Activated naive CD8-positive, alpha-beta T cell treated with anti-CD3 and anti-CD28 coated beads for 36 hours (primary cell): ENCODE measurements around the gene ZDHHC8. TPM values are rescaled to one million over a fixed set of nuclear protein-coding genes. Genes with fewer than 3 reads are reported as not detected.

Source experiments
- DNase-seq: peaks from one replicate; pipeline ENCODE4 v3.0.0; 2021
- H3K27ac Mint-ChIP-seq: one replicate; pipeline ENCODE4 v1.8.0; 2022; ENCODE audit warnings: mild to moderate bottlenecking, moderate library complexity, mixed read lengths
- H3K27me3 Mint-ChIP-seq: one replicate; pipeline ENCODE4 v1.8.0; 2022; ENCODE audit warnings: mild to moderate bottlenecking, mixed read lengths
- H3K36me3 Mint-ChIP-seq: one replicate; pipeline ENCODE4 v1.8.0; 2021; ENCODE audit warnings: mild to moderate bottlenecking, mixed read lengths
- H3K4me1 Mint-ChIP-seq: one replicate; pipeline ENCODE4 v1.8.0; 2021; ENCODE audit warnings: mixed read lengths
- H3K4me3 Mint-ChIP-seq: one replicate; pipeline ENCODE4 v1.8.0; 2022; ENCODE audit warnings: mild to moderate bottlenecking, moderate library complexity, mixed read lengths
- H3K9me3 Mint-ChIP-seq: one replicate; pipeline ENCODE4 v1.8.0; 2022; ENCODE audit warnings: mixed read lengths
- total RNA-seq, 2 experiments: library from RNA; stranded (reverse); gene quantifications; one replicate each; pipeline ENCODE4 v1.2.3, GENCODE V29; 2021

The ZDHHC8 gene
- total RNA-seq, 2 experiments from 2014 or later: 63.4 to 66.6 TPM

GRCh38 chr22:20138868-20139267, 7.3 kb downstream of the ZDHHC8 start:
- no peak for DNase-seq
- Mint-ChIP-seq H3K27me3 (no peaks in the 10 kb centered on the region), H3K9me3 (no peaks in the 10 kb centered on the region), H3K4me3 (no peak overlapping the region), H3K27ac (no peak overlapping the region), H3K4me1 (peaks cover 17% of the 10 kb centered on the region), H3K36me3 (peaks cover 2% of the 10 kb centered on the region)

GRCh38 chr22:20139391-20140106, 7.9 kb downstream of the ZDHHC8 start:
- no peak overlapping the region for H3K27ac Mint-ChIP-seq
- H3K9me3 Mint-ChIP-seq: no peaks in the 10 kb centered on the region
- H3K27me3 Mint-ChIP-seq: no peaks in the 10 kb centered on the region
- peaks cover 11% of the 10 kb centered on the region for H3K4me1 Mint-ChIP-seq
- H3K36me3 Mint-ChIP-seq: peaks cover 2% of the 10 kb centered on the region
- H3K4me3 Mint-ChIP-seq: no peak overlapping the region
- DNase-seq: no peak

GRCh38 chr22:20140107-20140445, 8.5 kb downstream of the ZDHHC8 start:
- peaks cover 11% of the 10 kb centered on the region for H3K4me1 Mint-ChIP-seq
- no peak for DNase-seq
- peaks cover 2% of the 10 kb centered on the region for H3K36me3 Mint-ChIP-seq
- no peak overlapping the region for H3K27ac Mint-ChIP-seq
- no peaks in the 10 kb centered on the region for H3K9me3 Mint-ChIP-seq
- no peaks in the 10 kb centered on the region for H3K27me3 Mint-ChIP-seq
- H3K4me3 Mint-ChIP-seq: no peak overlapping the region

- Mint-ChIP-seq H3K27me3 (no peaks in the 10 kb centered on the region), H3K4me1 (peaks cover 11% of the 10 kb centered on the region), H3K27ac (no peak overlapping the region)
These were observed 8.9 kb downstream of the ZDHHC8 start for GRCh38 chr22:20140521-20140964.

GRCh38 chr22:20141186-20142077, 9.8 kb downstream of the ZDHHC8 start:
- no peak overlapping the region for H3K27ac Mint-ChIP-seq
- no peak for DNase-seq
- H3K4me3 Mint-ChIP-seq: no peak overlapping the region
- H3K27me3 Mint-ChIP-seq: no peaks in the 10 kb centered on the region
- peaks cover 9% of the 10 kb centered on the region for H3K4me1 Mint-ChIP-seq
- H3K36me3 Mint-ChIP-seq: peaks cover 2% of the 10 kb centered on the region
- no peaks in the 10 kb centered on the region for H3K9me3 Mint-ChIP-seq

More at GRCh38 chr22:20140521-20140964, 8.9 kb downstream of the ZDHHC8 start:
- no peak for DNase-seq
- H3K4me3 Mint-ChIP-seq: no peak overlapping the region
- no peaks in the 10 kb centered on the region for H3K9me3 Mint-ChIP-seq
- peaks cover 2% of the 10 kb centered on the region for H3K36me3 Mint-ChIP-seq

- Mint-ChIP-seq H3K9me3 (no peaks in the 10 kb centered on the region), H3K27ac (no peak overlapping the region), H3K27me3 (no peaks in the 10 kb centered on the region), H3K4me1 (peaks cover 5% of the 10 kb centered on the region), H3K36me3 (peaks cover 2% of the 10 kb centered on the region), H3K4me3 (no peak overlapping the region)
- DNase-seq: no peak
These were observed 11.4 kb downstream of the ZDHHC8 start for GRCh38 chr22:20142711-20143621.

- Mint-ChIP-seq H3K4me1 (peaks cover 4% of the 10 kb centered on the region), H3K9me3 (no peaks in the 10 kb centered on the region), H3K27ac (no peak overlapping the region), H3K36me3 (peaks cover 2% of the 10 kb centered on the region), H3K27me3 (no peaks in the 10 kb centered on the region), H3K4me3 (no peak overlapping the region)
- DNase-seq: no peak
These were observed 12.5 kb downstream of the ZDHHC8 start for GRCh38 chr22:20143883-20144665.

- no peak for DNase-seq
- H3K36me3 Mint-ChIP-seq: no peaks in the 10 kb centered on the region
- H3K4me1 Mint-ChIP-seq: peaks cover 4% of the 10 kb centered on the region
- no peaks in the 10 kb centered on the region for H3K9me3 Mint-ChIP-seq
- H3K27ac Mint-ChIP-seq: no peak overlapping the region
- H3K27me3 Mint-ChIP-seq: no peaks in the 10 kb centered on the region
- no peak overlapping the region for H3K4me3 Mint-ChIP-seq
These were observed 13.7 kb downstream of the ZDHHC8 start for GRCh38 chr22:20145206-20145831.

- no peaks in the 10 kb centered on the region for H3K9me3 Mint-ChIP-seq
- no peaks in the 10 kb centered on the region for H3K36me3 Mint-ChIP-seq
- no peak overlapping the region for H3K4me3 Mint-ChIP-seq
- no peak for DNase-seq
- no peaks in the 10 kb centered on the region for H3K27me3 Mint-ChIP-seq
- H3K4me1 Mint-ChIP-seq: peaks cover 4% of the 10 kb centered on the region
- H3K27ac Mint-ChIP-seq: no peak overlapping the region
These were observed 14.2 kb downstream of the ZDHHC8 start for GRCh38 chr22:20145832-20146223.

- no peaks in the 10 kb centered on the region for H3K36me3 Mint-ChIP-seq
- no peaks in the 10 kb centered on the region for H3K9me3 Mint-ChIP-seq
- H3K27me3 Mint-ChIP-seq: no peaks in the 10 kb centered on the region
- peaks cover 4% of the 10 kb centered on the region for H3K4me1 Mint-ChIP-seq
- no peak for DNase-seq
- no peak overlapping the region for H3K4me3 Mint-ChIP-seq
- no peak overlapping the region for H3K27ac Mint-ChIP-seq
These were observed 15.2 kb downstream of the ZDHHC8 start for GRCh38 chr22:20146777-20147176.

GRCh38 chr22:20147237-20147988, 15.8 kb downstream of the ZDHHC8 start:
- Mint-ChIP-seq H3K36me3 (no peaks in the 10 kb centered on the region), H3K9me3 (no peaks in the 10 kb centered on the region), H3K4me1 (peaks cover 4% of the 10 kb centered on the region), H3K27ac (no peak overlapping the region), H3K27me3 (no peaks in the 10 kb centered on the region), H3K4me3 (no peak overlapping the region)
- DNase-seq: no peak

GRCh38 chr22:20148414-20148813, 16.8 kb downstream of the ZDHHC8 start:
- Mint-ChIP-seq H3K27ac (no peak overlapping the region), H3K4me3 (no peak overlapping the region), H3K9me3 (no peaks in the 10 kb centered on the region), H3K27me3 (no peaks in the 10 kb centered on the region), H3K4me1 (peaks cover 4% of the 10 kb centered on the region), H3K36me3 (no peaks in the 10 kb centered on the region)
- no peak for DNase-seq
